Central memory CD4-positive, alpha-beta T cell (primary cell): ENCODE measurements around the gene PDILT.
"Not testable (repeated sequence)": the region's sequence is repeated elsewhere in the genome, so short reads cannot be mapped to it uniquely, and the experiment has no call there.

Experiments used
- DNase-seq: peaks from one replicate; pipeline ENCODE4 v3.0.0; 2022

The PDILT gene

DNA sequence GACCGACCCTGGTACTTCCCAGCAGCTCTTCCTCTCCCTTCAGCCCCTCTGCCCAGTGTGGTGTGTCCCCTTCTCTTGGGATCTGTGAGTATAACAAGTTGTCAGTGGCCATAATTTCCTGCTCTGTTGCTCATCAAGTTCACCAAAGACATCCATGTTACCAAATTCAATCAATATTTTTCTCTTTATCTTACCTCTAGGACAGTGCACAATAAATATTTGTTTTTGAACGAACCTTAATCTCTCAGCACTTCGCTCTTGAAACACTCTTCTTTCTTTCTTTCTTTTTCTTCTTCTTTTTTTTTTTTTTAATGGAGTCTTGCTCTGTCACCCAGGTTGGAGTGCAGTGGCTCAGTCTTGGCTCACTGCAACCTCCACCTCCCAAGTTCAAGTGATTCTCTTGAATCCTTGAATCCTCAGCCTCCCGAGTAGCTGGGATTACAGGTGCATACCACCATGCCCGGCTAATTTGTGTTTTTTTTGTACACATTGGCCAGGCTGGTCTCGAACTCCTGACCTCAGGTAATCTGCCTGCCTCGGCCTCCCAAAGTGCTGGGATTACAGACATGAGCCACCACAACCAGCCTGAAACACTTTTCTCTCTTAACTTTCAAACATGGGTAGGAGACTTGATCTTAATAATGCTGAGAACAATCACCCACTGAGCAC lies 49.3 kb downstream of the PDILT start:
- no peak for DNase-seq

DNA sequence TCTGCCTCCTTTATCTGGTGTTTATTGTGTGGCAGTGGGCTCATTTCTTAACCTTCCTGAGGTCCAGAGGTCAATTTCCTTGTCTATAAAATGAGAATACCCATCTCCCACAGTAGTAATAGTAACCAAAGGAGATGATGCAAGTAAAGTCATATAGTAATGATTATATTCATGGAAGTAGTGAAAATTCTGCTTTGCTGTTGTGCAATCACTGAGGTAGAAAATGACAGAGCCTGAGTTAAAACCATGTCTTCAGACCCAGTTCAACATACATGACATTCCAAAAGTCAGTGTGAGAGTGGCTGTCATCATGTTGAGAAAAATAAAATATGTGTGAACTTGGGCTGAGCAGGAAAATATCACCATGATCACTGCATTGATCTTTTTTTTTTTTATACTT lies 51.2 kb downstream of the PDILT start:
- DNase-seq: no peak

DNA sequence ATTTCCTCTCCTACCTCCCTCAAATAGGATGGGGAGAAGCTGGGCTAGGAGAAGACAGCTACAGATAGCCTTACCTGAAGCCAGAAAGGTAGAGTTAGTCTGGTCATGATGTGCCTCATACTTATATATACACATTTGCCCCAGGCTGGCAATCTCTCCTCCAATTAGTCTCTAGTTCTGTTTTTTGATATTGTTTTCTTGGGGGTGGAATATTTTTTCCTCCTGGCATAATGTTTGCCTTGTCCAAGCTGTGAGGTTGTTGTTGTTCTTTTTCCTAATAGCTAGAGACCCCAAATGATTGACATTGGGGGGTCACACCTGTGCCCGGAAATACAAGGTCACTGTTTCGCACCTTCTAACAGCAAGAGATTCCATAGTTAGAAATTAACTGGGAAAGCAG lies 51.9 kb downstream of the PDILT start, which contains the start of gene UMOD:
UMOD (minus strand) TSS at position 101 of the 400 bp plus-strand sequence. CDS start 1,978 bp downstream, outside the sequence.
- DNase-seq: no peak

DNA sequence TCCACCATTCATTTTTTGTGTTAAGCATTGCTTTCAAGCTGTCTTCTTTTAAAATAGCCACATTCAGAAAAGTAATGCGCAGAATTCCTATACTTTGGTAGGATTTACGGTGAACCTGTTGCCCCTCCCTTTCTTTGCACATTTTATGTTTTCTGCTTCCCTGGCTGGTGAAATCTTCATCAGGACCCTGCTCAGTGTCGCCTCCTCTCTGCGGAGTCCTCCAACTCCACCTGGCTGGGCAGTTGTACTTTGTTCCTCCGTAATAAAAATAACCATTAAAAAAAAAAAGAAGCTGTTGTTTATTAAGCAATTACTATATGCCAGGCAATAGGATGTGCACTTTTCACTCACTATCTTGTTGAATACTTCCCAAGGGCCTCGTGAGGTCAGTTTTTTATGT lies 54.9 kb downstream of the PDILT start:
- no peak for DNase-seq

DNA sequence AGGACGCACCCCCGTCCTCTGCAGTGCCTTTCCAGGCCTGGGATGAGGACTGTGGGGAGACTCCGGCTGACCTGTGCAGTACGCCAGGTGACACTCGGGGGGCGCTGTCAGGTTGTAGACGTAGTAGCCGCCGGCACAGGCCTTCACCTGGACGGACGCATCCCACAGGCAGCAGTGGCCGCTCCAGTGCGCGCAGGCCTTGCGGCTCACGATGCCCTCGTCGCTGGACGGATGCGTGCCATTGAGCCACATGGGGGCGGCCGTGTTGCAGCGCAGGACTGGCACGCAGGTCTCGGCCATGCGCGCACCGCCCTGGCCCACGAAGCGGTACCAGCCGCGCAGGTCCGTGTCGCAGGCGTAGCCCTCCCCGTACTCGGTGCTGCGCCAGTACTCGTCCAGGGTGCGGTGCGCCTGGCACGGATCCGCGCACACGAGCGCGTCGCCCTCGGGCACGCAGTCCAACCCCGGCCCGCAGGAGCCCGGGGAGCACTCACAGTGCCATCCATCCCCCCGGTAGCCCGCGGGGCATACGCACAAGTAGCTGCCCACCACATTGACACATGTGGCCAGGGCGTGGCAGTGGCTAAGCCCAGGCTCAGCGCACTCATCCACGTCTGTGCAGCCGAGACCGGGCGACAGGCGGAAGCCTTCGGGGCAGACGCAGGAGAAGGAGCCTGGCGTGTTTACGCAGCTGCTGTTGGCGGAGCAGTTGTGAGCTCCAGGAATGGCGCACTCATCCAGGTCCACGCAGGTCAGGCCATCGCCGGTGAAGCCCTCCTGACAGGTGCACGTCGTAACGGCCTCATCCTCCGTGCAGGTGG lies 56.0 kb downstream of the PDILT start:
- DNase-seq: no peak

DNA sequence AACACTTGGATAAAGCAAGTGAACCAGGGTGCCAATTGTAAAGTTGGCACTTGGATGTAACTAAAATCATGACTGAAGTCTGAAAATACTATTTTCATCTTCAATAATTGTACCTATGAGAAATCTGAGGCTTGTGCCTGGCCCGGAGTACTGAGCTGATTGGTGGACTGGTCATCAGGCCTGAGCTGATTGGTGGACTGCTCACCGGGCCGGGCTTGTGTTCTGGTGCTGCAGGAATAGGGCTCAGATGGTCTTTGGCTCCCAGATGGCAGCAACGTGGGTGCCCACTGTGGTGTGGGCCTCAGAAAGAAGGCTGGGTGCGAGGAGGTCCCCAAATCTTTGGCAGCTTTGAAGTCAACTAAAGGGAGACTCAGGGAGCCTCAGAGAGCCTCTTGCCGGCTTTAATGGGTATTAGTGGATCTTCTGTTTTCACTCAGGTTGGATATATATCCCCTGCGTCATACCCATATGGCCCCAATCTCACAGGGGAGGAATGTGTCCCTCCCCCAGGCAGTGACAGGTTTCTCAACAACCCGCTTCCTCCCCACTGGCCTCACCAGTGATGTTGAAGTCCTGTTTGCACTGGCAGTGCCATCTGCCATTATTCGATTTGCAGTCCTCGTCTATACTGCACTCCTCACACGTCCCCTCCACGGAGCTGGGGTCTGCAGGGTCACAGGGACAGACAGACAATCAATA lies 56.7 kb downstream of the PDILT start:
- DNase-seq: no peak

DNA sequence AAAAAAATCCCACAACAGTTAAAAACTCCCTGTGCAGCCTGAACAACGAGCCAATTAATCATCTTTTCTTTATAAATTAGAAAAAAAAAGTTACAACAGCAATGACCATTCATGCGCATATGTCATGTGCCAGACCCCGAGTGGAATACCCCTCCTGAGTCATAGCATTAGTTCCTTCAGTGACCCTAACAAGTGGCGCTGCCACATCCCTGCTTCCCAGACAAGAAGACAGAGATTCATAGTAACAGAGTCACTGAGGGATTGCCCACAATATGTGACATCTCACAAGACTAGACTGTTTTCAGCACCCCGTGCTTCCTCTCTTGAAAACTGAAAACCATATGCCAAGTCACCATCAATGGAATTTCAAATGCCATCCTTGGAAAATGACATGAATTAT lies 59.9 kb downstream of the PDILT start:
- no peak for DNase-seq

DNA sequence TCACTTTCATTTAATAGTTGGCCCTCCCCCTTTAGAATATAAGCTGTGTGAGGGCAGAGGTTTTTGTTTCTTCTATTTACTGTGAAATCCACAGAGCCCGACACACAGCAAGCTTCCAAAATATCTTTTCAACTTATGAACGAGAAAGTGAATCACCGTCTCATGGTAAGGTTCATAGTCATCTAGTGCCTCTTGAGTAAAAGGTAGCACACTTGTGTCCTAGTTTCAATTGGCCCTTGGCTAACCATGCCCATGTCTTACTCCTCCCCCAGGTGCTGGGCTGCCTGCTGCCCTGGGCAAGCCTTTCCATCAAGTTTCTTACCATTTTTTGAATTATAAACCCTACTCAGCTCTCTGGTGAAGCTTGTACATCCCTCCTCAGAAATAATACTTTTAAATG lies 64.8 kb downstream of the PDILT start:
- no peak for DNase-seq

- no peak for DNase-seq
These were observed 67.6 kb downstream of the PDILT start for GRCh38 chr16:20336955-20337354.

GRCh38 chr16:20334396-20334795 lies 70.1 kb downstream of the PDILT start:
- no peak for DNase-seq

GRCh38 chr16:20333120-20333519 lies 71.4 kb downstream of the PDILT start:
- no peak for DNase-seq

DNA sequence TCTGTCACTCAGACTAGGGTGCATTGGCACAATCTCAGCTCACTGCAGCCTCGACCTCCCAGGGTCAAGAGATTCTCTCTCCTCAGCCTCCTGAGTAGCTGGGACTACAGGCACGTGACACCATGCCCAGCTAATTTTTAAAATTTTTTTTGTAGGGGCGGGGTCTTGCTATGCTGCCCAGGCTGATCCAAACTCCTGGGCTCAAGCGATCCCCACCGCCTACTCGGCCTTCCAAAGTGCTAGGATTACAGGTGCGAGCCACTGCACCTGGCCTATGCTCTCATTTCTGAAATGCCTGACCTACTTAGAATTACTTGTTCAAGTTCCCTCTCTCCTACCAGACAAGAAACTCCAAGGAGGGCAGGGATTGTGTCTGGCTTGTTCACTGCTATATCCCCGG lies 72.1 kb downstream of the PDILT start:
- DNase-seq: no peak

DNA sequence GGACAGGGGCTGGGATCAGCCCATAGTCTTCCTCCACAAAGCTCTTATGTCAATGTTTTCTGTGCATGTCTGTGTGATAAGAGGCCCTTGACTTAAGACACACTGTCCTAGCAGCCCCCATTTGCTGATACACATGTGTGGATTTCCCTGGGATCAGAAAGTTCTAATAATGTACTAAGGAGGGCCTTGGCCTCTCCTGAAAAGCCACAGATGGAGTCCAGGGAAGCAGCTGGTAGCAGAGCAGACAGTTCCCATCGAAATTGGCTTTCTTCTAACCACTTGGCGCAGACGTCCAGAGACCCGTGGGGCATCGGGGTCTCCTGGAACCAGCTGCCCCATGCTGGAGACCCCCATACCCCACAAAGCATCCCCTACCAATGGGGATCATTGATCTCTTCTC lies 72.9 kb downstream of the PDILT start:
- DNase-seq: no peak

- DNase-seq: no peak
These were observed 75.0 kb downstream of the PDILT start for GRCh38 chr16:20329392-20330138.

GRCh38 chr16:20327444-20328041 lies 77.0 kb downstream of the PDILT start, which contains the start of gene GP2:
Gene GP2, minus strand, starts transcription at chr16:20327513. Its CDS starts 1,082 bp downstream, at chr16:20326431.
- DNase-seq: no peak

DNA sequence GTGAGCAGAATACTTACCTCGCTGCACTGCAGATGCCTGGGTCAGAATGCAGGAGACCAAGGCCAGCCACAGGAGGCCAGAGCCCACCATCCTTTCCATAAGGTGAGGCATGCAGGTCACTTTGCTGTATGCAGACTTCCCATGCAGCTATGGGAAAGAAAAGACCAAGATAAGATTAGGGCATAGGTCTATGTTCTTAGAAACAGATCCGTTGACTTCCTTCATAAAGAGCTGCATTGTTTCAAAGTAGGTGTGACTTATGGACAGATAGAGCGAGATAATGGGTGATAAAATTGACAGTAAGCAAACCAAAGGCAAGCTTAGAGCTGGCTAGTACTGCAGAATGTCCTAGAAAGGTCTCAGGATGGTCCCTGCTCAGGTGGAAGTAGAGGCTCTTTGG lies 78.2 kb downstream of the PDILT start:
- no peak for DNase-seq

- no peak for DNase-seq
These were observed 79.5 kb downstream of the PDILT start for GRCh38 chr16:20325005-20325404.

- no peak for DNase-seq
These were observed 80.9 kb downstream of the PDILT start for GRCh38 chr16:20323591-20324117.

DNA sequence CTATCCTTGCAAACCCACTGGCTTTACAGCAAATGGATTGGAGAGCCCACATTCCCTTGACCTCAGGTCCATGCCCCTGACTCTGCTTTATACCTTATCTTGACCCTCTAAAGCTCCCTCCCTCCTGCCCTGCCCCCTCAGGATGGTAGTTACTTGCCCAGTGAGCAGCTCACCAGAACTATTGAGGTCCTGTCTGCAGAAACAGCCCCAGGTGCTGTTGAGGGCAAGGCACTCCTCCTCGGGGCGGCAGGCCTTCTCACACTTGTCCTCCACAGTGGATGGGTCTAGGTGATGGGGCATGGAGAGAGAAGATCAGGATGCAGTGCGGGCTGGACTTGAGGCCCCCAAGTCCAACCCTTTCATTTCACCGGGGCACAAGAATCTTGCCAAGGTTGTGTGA lies 81.8 kb downstream of the PDILT start:
- no peak for DNase-seq

DNA sequence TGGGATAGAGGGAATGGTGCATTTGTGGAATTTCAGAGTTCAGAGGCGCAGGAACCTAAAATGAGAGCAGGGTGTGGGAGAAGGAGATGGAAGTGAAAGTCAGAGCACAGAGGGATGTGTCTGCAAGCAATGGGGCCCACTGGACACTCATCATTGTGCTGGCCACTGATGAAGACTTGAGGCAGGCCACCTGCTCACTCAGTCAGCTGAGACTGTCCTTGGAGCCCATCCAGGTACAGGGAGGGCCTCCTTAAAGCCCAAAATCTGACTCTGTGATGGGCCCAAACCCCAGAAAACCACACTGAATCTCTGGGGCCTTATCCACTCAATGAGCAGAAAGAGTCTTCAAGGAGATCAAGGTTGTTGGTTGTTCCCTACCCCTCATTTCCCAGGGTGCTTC lies 82.9 kb downstream of the PDILT start:
- DNase-seq: no peak

GRCh38 chr16:20321051-20321450 lies 83.5 kb downstream of the PDILT start:
- DNase-seq: not testable (repeated sequence)

GRCh38 chr16:20320592-20320991 lies 83.9 kb downstream of the PDILT start:
- no peak for DNase-seq
